Measurements from ENCODE around the gene BBS9.
"Not testable (repeated sequence)": the region's sequence is repeated elsewhere in the genome, so short reads cannot be mapped to it uniquely, and the experiment has no call there.

DNA sequence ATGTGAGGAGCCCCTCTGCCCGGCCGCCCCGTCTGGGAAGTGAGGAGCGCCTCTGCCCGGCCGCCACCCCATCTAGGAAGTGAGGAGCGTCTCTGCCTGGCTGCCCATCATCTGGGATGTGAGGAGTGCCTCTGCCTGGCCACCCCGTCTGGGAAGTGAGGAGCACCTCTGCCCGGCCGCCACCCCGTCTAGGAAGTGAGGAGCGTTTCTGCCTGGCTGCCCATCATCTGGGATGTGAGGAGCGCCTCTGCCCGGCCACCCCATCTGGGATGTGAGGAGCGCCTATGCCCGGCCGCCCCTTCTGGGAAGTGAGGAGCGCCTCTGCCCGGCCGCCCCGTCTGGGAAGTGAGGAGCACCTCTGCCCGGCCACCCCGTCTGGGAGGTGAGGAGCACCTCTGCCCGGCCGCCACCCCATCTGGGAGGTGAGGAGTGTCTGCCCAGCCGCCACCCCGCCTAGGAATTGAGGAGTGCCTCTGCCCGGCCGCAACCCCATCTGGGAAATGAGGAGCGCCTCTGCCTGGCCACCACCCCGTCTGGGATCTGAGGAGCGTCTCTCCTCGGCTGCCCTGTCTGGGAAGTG is 174.7 kb downstream of the BBS9 start:
- TF ChIP-seq, protein P1, sequence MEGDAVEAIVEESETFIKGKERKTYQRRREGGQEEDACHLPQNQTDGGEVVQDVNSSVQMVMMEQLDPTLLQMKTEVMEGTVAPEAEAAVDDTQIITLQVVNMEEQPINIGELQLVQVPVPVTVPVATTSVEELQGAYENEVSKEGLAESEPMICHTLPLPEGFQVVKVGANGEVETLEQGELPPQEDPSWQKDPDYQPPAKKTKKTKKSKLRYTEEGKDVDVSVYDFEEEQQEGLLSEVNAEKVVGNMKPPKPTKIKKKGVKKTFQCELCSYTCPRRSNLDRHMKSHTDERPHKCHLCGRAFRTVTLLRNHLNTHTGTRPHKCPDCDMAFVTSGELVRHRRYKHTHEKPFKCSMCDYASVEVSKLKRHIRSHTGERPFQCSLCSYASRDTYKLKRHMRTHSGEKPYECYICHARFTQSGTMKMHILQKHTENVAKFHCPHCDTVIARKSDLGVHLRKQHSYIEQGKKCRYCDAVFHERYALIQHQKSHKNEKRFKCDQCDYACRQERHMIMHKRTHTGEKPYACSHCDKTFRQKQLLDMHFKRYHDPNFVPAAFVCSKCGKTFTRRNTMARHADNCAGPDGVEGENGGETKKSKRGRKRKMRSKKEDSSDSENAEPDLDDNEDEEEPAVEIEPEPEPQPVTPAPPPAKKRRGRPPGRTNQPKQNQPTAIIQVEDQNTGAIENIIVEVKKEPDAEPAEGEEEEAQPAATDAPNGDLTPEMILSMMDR (conservative IDR thresholded peaks at IDR 0.05) = not testable (repeated sequence)
- TF ChIP-seq ZFX (IDR thresholded peaks at IDR 0.05) = not testable (repeated sequence)

Measured in C4-2B (cell line).